Heart left ventricle (tissue), 16 donors: ENCODE results near the gene SRSF8. TPM values are rescaled to one million over a fixed set of nuclear protein-coding genes. Genes with fewer than 3 reads are reported as not detected.
"Not testable (repeated sequence)": the region's sequence is repeated elsewhere in the genome, so short reads cannot be mapped to it uniquely, and the experiment has no call there.

ENCODE experiments used
- ATAC-seq, 4 donors: fragments of 200-7000 bp; cut with Tn5 transposase; one replicate each; pipeline ENCODE4 v1.9.1; 2020 to 2022; ENCODE audit warnings: moderate library complexity in 4 of 4, mild to moderate bottlenecking in 3 of 4, moderate number of reproducible peaks in 1 of 4
- DNase-seq, 5 donors: peaks; one replicate each; pipeline ENCODE4 v3.0.0-alpha.2; 2020
- H3K27ac ChIP-seq, 12 donors: fragments of 200-600 bp; sonication (generic) in 4 of 12; one replicate each; pipeline versions ENCODE4 v1.5.0 to v1.8.0; 2016 to 2022; ENCODE audit warnings: mild to moderate bottlenecking in 2 of 12
- H3K27me3 ChIP-seq, 9 donors: fragments of 200-600 bp; sonication (generic) in 2 of 9; one replicate each; pipeline versions ENCODE4 v1.5.1 to v1.8.0; 2016 to 2022; ENCODE audit warnings: mild to moderate bottlenecking in 3 of 9
- H3K36me3 ChIP-seq, 9 donors: fragments of 200-600 bp; sonication (generic) in 2 of 9; one replicate each; pipeline versions ENCODE4 v1.5.0 to v1.8.0; 2018 to 2022; ENCODE audit warnings: mild to moderate bottlenecking in 2 of 9
- H3K4me1 ChIP-seq, 12 donors: fragments of 200-600 bp; sonication (generic) in 4 of 12; one replicate each; pipeline versions ENCODE4 v1.5.0 to v1.8.0; 2016 to 2022; ENCODE audit warnings: mild to moderate bottlenecking in 3 of 12
- H3K4me3 ChIP-seq, 12 donors: fragments of 200-600 bp; sonication (generic) in 4 of 12; one replicate each; pipeline versions ENCODE4 v1.5.0 to v1.8.0; 2017 to 2022; ENCODE audit warnings: mild to moderate bottlenecking in 9 of 12, moderate library complexity in 4 of 12
- H3K9me3 ChIP-seq, 12 donors: fragments of 200-600 bp; sonication (generic) in 4 of 12; one replicate each; pipeline versions ENCODE4 v1.5.0 to v1.8.0; 2016 to 2022; ENCODE audit warnings: mild to moderate bottlenecking in 1 of 12
- CTCF ChIP-seq, 12 donors: fragments of 200-600 bp; sonication (generic) in 4 of 12; IDR thresholded peaks; one replicate each; pipeline versions ENCODE4 v1.5.0 to v1.8.0; 2018 to 2022; ENCODE audit warnings: antibody characterized with exemption in 12 of 12, mild to moderate bottlenecking in 5 of 12
- POLR2A ChIP-seq, 2 donors: fragments of 450-650 bp; IDR thresholded peaks; one replicate each; pipeline ENCODE4 v1.6.1; 2017; ENCODE audit warnings: antibody characterized with exemption in 2 of 2, mild to moderate bottlenecking in 2 of 2, moderate library complexity in 2 of 2
- WGBS, 4 donors: extraction: QIAGEN DNeasy Blood & Tissue Kit in 2 of 4; methylation state at CpG; one replicate each; pipeline versions ENCODE4 v1.1.5 to v1.1.7; 2013 to 2018; 5-methylcytosine and 5-hydroxymethylcytosine counted together
- intact Hi-C, 10 donors: fragments of 100-400 bp; cut with DNase I; formaldehyde crosslinking; loops; one replicate each; pipeline versions ENCODE4 v1.11.1 to v1.14.2; 2022
- long read RNA-seq, 3 donors: library from polyadenylated mRNA; unstranded; transcript quantifications; one replicate each; pipeline ENCODE4 v2.0.0, GENCODE V29; 2020 to 2021
- polyA plus RNA-seq, 2 donors: library from polyadenylated mRNA; stranded (reverse); fragments of 200-250 nt; gene quantifications; one replicate each; pipeline ENCODE4 v1.2.3, GENCODE V29; 2013
- total RNA-seq, 9 donors: library from RNA; depleted of rRNA in 2 of 9; stranded (reverse); fragments of >200 nt in 2 of 9; fragmentation: NEBNext Ultra II Directional in 3 of 9; extraction: Animal tissue kit (Norgen Biotek cat#: 25700) in 3 of 9; gene quantifications; one replicate each; pipeline versions ENCODE4 v1.1.0 to v1.2.4, GENCODE V29; 2016 to 2023
- donor health status: ischemic (EF 13 %, LVEDD 7.1; RV severe dilation, severe dysfunction).
- donor health status: healthy with polysubstance abuse.
- donor health status: DM: no; HTN: yes; CAD: no.
- donor health status: DM: no; HTN: no; CAD: no.
- donor health status: ischemic (EF 25% LVEDD 6.9; RV normal size, moderate dysfunction).
- donor health status: ischemic (EF 25% LVEDD 5.7; RV mildly dilated, moderate dysfunction).
- donor health status: healthy.
- donor health status: DM: yes; HTN: yes; CAD: no.
- donor health status: ischemic (EF 35%, LVEDD 5.7; RV mildly dilated, moderate dysfunction).
- donor health status: nonischemic (EF 11% LVEDD 7.7; RV severe dilation, severe dysfunction).
- donor health status: DM: yes; HTN: yes; CAD: no.
- donor health status: PGD.
- donor health status: ischemic (EF 29% LVEDD 5.4; RV normal size, mild dysfunction).
- donor health status: nonischemic (EF 23%, LVEDD 6.1; RV moderate dilation, normal function).

The SRSF8 gene
- total RNA-seq (10 to 100 TPM; 20.0 to 26.5 (median 23.4) TPM), polyA plus RNA-seq (10 to 100 TPM; 20.0 to 22.1 TPM)
- long read RNA-seq, donor 1, full-length matches to known transcripts: 39 of 40 reads
- long read RNA-seq, donor 1, partial matches to known transcripts: 0 of 40 reads
- long read RNA-seq, donor 1, other reads (novel, unspliced or antisense): 1 of 40 reads
- long read RNA-seq, donor 2, full-length matches to known transcripts: 38 of 40 reads
- long read RNA-seq, donor 2, partial matches to known transcripts: 0 of 40 reads
- long read RNA-seq, donor 2, other reads (novel, unspliced or antisense): 2 of 40 reads
- long read RNA-seq, donor 3, full-length matches to known transcripts: 42 of 43 reads
- long read RNA-seq, donor 3, partial matches to known transcripts: 0 of 43 reads
- long read RNA-seq, donor 3, other reads (novel, unspliced or antisense): 1 of 43 reads

- Histone ChIP-seq H3K9me3 (no peaks in the 10 kb centered on the region), H3K4me3 (peak within 1 kb of the TSS; percentile 62 to 92 (median 78)), H3K36me3 (peaks cover 0 to 6% (median 0%) of the 10 kb centered on the region in 9 donors), H3K4me1 (peaks cover 3 to 24% (median 13%) of the 10 kb centered on the region in 12 donors), H3K27ac (peak within 1 kb of the TSS; percentile 93 to 99 (median 96)), H3K27me3 (no peaks in the 10 kb centered on the region)
- no peak for ATAC-seq
- no peak for DNase-seq
- WGBS, 4 donors: 0 to 1% (median 0%) methylated on average over 4 of the region's 4 CpGs
- intact Hi-C loops: loop anchor here in 8 of 10 donors (2.0 to 10.0 kb wide), 12 partner anchors 66 to 701 kb away; partner anchors contain the start of genes CWC15 (in 4 of the 8), KDM4D (in 4 of the 8) and SESN3 (in 2 of the 8)
- TF ChIP-seq POLR2A (IDR thresholded peaks at IDR 0.05): no peak
- TF ChIP-seq CTCF (IDR thresholded peaks at IDR 0.05): no peak
Measured at GRCh38 chr11:95066716-95067038, at the start of gene SRSF8. TSS of gene SRSF8 (plus strand) at chr11:95066919. CDS start at chr11:95067227, 308 bp downstream.

- DNase-seq, ATAC-seq, H3K4me3 ChIP-seq, intact Hi-C loops, H3K27me3 ChIP-seq, H3K36me3 ChIP-seq, H3K9me3 ChIP-seq, H3K27ac ChIP-seq, H3K4me1 ChIP-seq: not testable (repeated sequence)
- 69 to 71% (median 70%) methylated on average over 5 of the region's 5 CpGs for WGBS, 4 donors
Measured at GRCh38 chr11:95021468-95021867, 45.3 kb upstream of the SRSF8 start.

- 84 to 97% (median 92%) methylated on average over 1 of the region's 1 CpG for WGBS, 4 donors
- intact Hi-C loops: no loop called here
- H3K36me3 ChIP-seq: no peaks in the 10 kb centered on the region
- no peak within 1 kb of the TSS for H3K27ac ChIP-seq
- ATAC-seq: no peak
- H3K27me3 ChIP-seq: no peaks in the 10 kb centered on the region
- no peak for TF ChIP-seq CTCF (IDR thresholded peaks at IDR 0.05)
- TF ChIP-seq POLR2A (IDR thresholded peaks at IDR 0.05): no peak
- H3K9me3 ChIP-seq: peaks cover 0 to 4% (median 0%) of the 10 kb centered on the region in 12 donors
- DNase-seq: no peak
- no peaks in the 10 kb centered on the region for H3K4me1 ChIP-seq
- H3K4me3 ChIP-seq: no peak within 1 kb of the TSS
Measured at GRCh38 chr11:95024958-95025357, 41.8 kb upstream of the SRSF8 start, which contains the start of gene KDM4E. TSS of gene KDM4E (plus strand) at chr11:95025258. CDS start at chr11:95025558, 300 bp downstream.

- intact Hi-C loops, H3K9me3 ChIP-seq, H3K4me3 ChIP-seq, H3K27me3 ChIP-seq, H3K36me3 ChIP-seq, DNase-seq, H3K27ac ChIP-seq, H3K4me1 ChIP-seq, ATAC-seq: not testable (repeated sequence)
- 81 to 95% (median 92%) methylated on average over 8 to 9 of the region's 9 CpGs for WGBS, 4 donors
Measured at GRCh38 chr11:95025594-95025993, 41.1 kb upstream of the SRSF8 start.

GRCh38 chr11:95028357-95028756, 38.4 kb upstream of the SRSF8 start:
- H3K4me3 ChIP-seq: no peak overlapping the region
- ATAC-seq (no peak), DNase-seq (no peak)
- H3K36me3 ChIP-seq: no peaks in the 10 kb centered on the region
- 76 to 85% (median 82%) methylated on average over 3 of the region's 3 CpGs for WGBS, 4 donors
- no peak overlapping the region for H3K27ac ChIP-seq
- peaks cover 0 to 5% (median 0%) of the 10 kb centered on the region in 12 donors for H3K9me3 ChIP-seq
- no peaks in the 10 kb centered on the region for H3K27me3 ChIP-seq
- TF ChIP-seq POLR2A (IDR thresholded peaks at IDR 0.05) (no peak), CTCF (IDR thresholded peaks at IDR 0.05) (no peak)
- intact Hi-C loops: no loop called here
- H3K4me1 ChIP-seq: no peaks in the 10 kb centered on the region
